Measurements from ENCODE around the gene HMG20A.

The HMG20A gene

GRCh38 chr15:77395013-77395774 lies 25.5 kb upstream of the HMG20A start:
- TF ChIP-seq GATA2 (IDR thresholded peaks at IDR 0.05; ENCODE audit: low read depth, low read length) (no peak), GATA3 (IDR thresholded peaks at IDR 0.05; ENCODE audit: low read depth, low read length) (no peak)

GRCh38 chr15:77396692-77397091 lies 24.0 kb upstream of the HMG20A start:
- TF ChIP-seq GATA3 (IDR thresholded peaks at IDR 0.05; ENCODE audit: low read depth, low read length) (no peak), GATA2 (IDR thresholded peaks at IDR 0.05; ENCODE audit: low read depth, low read length) (no peak)

GRCh38 chr15:77398927-77399326 lies 21.8 kb upstream of the HMG20A start:
- TF ChIP-seq GATA3 (IDR thresholded peaks at IDR 0.05; ENCODE audit: low read depth, low read length) (no peak), GATA2 (IDR thresholded peaks at IDR 0.05; ENCODE audit: low read depth, low read length) (no peak)

DNA sequence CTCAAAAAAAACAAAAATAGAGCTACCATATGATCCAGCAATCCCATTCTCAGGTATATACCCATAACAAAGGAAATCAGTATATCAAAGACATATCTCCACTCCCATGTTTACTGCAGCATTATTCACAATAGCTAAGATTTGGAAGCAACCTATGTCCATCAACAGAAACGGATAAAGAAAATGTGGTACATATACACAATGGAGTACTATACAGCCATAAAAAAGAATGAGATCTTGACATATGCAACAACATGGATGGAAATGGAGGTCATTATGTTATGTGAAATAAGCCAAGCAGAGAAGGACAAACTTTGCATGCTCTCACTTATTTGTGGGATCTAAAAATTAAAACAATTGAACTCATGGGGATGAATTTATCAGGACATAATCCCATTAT lies 20.4 kb upstream of the HMG20A start:
- TF ChIP-seq GATA2 (IDR thresholded peaks at IDR 0.05; ENCODE audit: low read depth, low read length) (no peak), GATA3 (IDR thresholded peaks at IDR 0.05; ENCODE audit: low read depth, low read length) (no peak)

DNA sequence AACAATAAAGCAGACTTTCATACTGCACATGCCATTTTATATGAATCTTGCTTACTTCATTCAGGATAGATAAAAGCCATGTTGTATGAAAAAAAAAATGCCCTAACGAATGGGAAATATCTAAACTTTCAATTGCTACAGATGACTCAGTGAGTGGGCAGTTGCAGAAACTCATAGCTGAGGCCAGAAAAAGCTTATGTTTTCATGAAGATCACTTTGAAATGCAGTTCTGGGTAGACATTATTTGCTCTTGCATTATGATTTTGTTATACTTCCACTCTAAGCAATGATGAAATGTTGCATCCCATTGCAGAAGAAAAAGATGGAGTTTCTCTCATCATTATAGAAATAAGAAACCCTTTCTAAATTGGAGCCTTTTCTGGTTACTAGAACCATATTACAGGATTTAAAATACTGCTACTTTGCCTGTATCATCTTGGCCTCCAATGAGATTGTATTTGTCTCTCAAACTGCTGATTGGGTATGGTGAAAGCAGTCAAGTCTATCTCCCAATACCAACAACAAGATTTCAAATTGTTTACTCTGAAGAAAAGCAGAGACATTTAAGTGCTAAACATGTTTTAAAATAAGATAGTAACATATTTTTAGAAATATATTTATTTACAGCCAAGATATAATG lies 17.8 kb upstream of the HMG20A start:
- no peak for TF ChIP-seq GATA3 (IDR thresholded peaks at IDR 0.05; ENCODE audit: low read depth, low read length)
- no peak for TF ChIP-seq GATA2 (IDR thresholded peaks at IDR 0.05; ENCODE audit: low read depth, low read length)

DNA sequence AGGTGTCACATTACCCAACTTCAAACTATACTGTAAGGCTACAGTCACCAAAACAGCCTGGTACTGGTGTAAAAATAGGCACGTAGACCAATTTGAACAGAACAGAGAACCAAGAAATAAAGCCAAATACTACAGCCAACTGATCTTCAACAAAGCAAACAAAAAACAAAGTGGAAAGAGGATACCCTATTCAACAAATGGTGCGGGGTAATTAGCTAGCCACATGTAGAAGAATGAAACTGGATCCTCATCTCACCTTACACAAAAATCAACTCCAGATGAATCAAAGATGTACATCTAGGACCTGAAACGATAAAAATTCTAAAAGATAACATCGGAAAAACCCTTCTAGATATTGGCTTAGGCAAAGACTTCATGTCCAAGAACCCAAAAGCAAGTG lies 13.8 kb upstream of the HMG20A start:
- no peak for TF ChIP-seq GATA2 (IDR thresholded peaks at IDR 0.05; ENCODE audit: low read depth, low read length)
- TF ChIP-seq GATA3 (IDR thresholded peaks at IDR 0.05; ENCODE audit: low read depth, low read length): no peak

GRCh38 chr15:77409259-77410156 lies 11.2 kb upstream of the HMG20A start:
- no peak for TF ChIP-seq GATA3 (IDR thresholded peaks at IDR 0.05; ENCODE audit: low read depth, low read length)
- no peak for TF ChIP-seq GATA2 (IDR thresholded peaks at IDR 0.05; ENCODE audit: low read depth, low read length)

- TF ChIP-seq GATA2 (IDR thresholded peaks at IDR 0.05; ENCODE audit: low read depth, low read length) (no peak), GATA3 (IDR thresholded peaks at IDR 0.05; ENCODE audit: low read depth, low read length) (no peak)
Observed at GRCh38 chr15:77410701-77411618, 9.7 kb upstream of the HMG20A start.

GRCh38 chr15:77411619-77411976 lies 9.1 kb upstream of the HMG20A start:
- TF ChIP-seq GATA3 (IDR thresholded peaks at IDR 0.05; ENCODE audit: low read depth, low read length) (no peak), GATA2 (IDR thresholded peaks at IDR 0.05; ENCODE audit: low read depth, low read length) (no peak)

- TF ChIP-seq GATA3 (IDR thresholded peaks at IDR 0.05; ENCODE audit: low read depth, low read length): no peak
- TF ChIP-seq GATA2 (IDR thresholded peaks at IDR 0.05; ENCODE audit: low read depth, low read length): no peak
Observed at GRCh38 chr15:77412972-77413698, 7.6 kb upstream of the HMG20A start.

GRCh38 chr15:77413699-77414349 lies 6.9 kb upstream of the HMG20A start:
- TF ChIP-seq GATA2 (IDR thresholded peaks at IDR 0.05; ENCODE audit: low read depth, low read length) (no peak), GATA3 (IDR thresholded peaks at IDR 0.05; ENCODE audit: low read depth, low read length) (no peak)

DNA sequence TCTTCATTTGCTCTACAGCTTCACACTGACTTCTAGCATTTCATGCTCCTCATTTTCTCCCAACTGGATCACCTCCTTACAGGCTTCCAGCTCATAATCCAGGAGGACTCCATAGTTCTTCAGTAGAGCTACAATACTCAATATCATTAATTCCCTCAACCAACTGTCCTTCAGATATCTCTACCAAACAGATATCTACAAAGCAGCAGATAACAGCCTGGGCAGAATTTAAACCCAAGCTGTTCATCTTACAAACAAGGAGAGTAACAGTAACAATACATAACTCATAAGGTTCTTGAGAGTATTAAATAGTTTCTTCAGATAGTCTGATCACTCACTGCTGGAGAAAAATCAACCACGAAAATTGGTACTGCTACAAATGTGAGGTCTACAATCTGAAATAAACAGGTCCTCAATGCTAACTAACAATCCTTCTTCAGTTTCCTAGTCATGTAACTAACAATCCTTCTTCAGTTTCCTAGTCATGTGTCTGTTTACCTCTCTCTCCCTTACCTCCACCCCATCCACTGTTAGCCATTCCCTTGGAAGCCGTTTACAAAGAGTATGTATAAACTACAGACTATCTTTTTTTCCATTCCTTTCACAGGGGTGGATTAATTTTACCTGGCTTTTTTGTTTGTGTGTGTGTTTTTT lies 5.8 kb upstream of the HMG20A start:
- TF ChIP-seq GATA3 (IDR thresholded peaks at IDR 0.05; ENCODE audit: low read depth, low read length) (no peak), GATA2 (IDR thresholded peaks at IDR 0.05; ENCODE audit: low read depth, low read length) (no peak)

All from SH-SY5Y (cell line).